ENCODE data around the gene FGFBP2. TPM values are rescaled to one million over a fixed set of nuclear protein-coding genes. Genes with fewer than 3 reads are reported as not detected.
A peak's percentile ranks its signal among the peaks of the same experiment; 100 is the strongest.

The FGFBP2 gene
- total and polyA plus RNA-seq, 2 experiments from 2014 or later: 0.18 to 0.56 TPM

- no peaks in the 10 kb centered on the region for H3F3A ChIP-seq (replicated peaks; ENCODE audit: low read depth)
- H3K9me3 Mint-ChIP-seq: peaks cover 16% of the 10 kb centered on the region
- no peaks in the 10 kb centered on the region for H3K27me3 Mint-ChIP-seq (ENCODE audit: insufficient read depth, low read depth, poor library complexity)
- H3K27me3 ChIP-seq (ENCODE audit: insufficient read depth): no peaks in the 10 kb centered on the region
- no peak overlapping the region for H3K27ac Mint-ChIP-seq
- DNase-seq (ENCODE audit: low spot score) (no peak), ATAC-seq (no peak)
- no peak overlapping the region for H3K4me3 Mint-ChIP-seq
- H3K4me3 ChIP-seq: no peak overlapping the region
- peaks cover 41% of the 10 kb centered on the region for H3K36me3 Mint-ChIP-seq (ENCODE audit: low read depth)
- no peaks in the 10 kb centered on the region; the same call in 1 of the 2 replicates for H4K20me1 ChIP-seq (replicated peaks; ENCODE audit: insufficient read depth)
- H3K4me2 ChIP-seq: no peak overlapping the region
- H3K36me3 ChIP-seq (ENCODE audit: insufficient read depth): peaks cover 5% of the 10 kb centered on the region; the same call in 1 of the 2 replicates
- H3K9me2 ChIP-seq (ENCODE audit: insufficient read depth): no peaks in the 10 kb centered on the region
- no peaks in the 10 kb centered on the region for H3K4me1 ChIP-seq (ENCODE audit: insufficient read depth)
- TF ChIP-seq ETS1 (IDR thresholded peaks at IDR 0.05) (no peak), CREB1 (CRISPR knock-in tag; IDR thresholded peaks at IDR 0.05; ENCODE audit: low read depth) (no peak), EZH2phosphoT487 (IDR thresholded peaks at IDR 0.05; ENCODE audit: unreplicated experiment) (no peak), NANOG (IDR thresholded peaks at IDR 0.05; ENCODE audit: borderline replicate concordance) (no peak), JUNB (IDR thresholded peaks at IDR 0.05; ENCODE audit: unreplicated experiment) (no peak)
- no peak overlapping the region for H2AFZ ChIP-seq
- peaks cover 3% of the 10 kb centered on the region; the same call in 2 of the 3 replicates for H3K4me1 Mint-ChIP-seq
- H3K27ac ChIP-seq (ENCODE audit: low read depth): no peak overlapping the region
- H3K79me2 ChIP-seq (replicated peaks; ENCODE audit: insufficient read depth): no peaks in the 10 kb centered on the region
These were observed 5.8 kb upstream of the FGFBP2 start for GRCh38 chr4:15968551-15969300.

GRCh38 chr4:15965325-15965724, 2.4 kb upstream of the FGFBP2 start:
- H3K27me3 Mint-ChIP-seq (ENCODE audit: insufficient read depth, low read depth, poor library complexity): no peaks in the 10 kb centered on the region
- H3K79me2 ChIP-seq (replicated peaks; ENCODE audit: insufficient read depth): no peaks in the 10 kb centered on the region
- H3K9me2 ChIP-seq (ENCODE audit: insufficient read depth): no peaks in the 10 kb centered on the region
- no peak for DNase-seq (ENCODE audit: low spot score)
- no peaks in the 10 kb centered on the region; the same call in 1 of the 2 replicates for H3K36me3 ChIP-seq (ENCODE audit: insufficient read depth)
- H4K20me1 ChIP-seq (replicated peaks; ENCODE audit: insufficient read depth): no peaks in the 10 kb centered on the region
- H3K27ac ChIP-seq (ENCODE audit: low read depth): no peak overlapping the region
- no peak for TF ChIP-seq STAT1 (IDR thresholded peaks at IDR 0.05; ENCODE audit: unreplicated experiment)
- TF ChIP-seq POLR2AphosphoS5 (IDR thresholded peaks at IDR 0.05; ENCODE audit: low read depth): no peak
- H3K27me3 ChIP-seq (ENCODE audit: insufficient read depth): no peaks in the 10 kb centered on the region
- peaks cover 31% of the 10 kb centered on the region for H3K36me3 Mint-ChIP-seq (ENCODE audit: low read depth)
- H3F3A ChIP-seq (replicated peaks; ENCODE audit: low read depth): 0 out of 2 replicates have a peak, but pooled peaks cover 3% of the 10 kb centered on the region
- no peak overlapping the region for H3K27ac Mint-ChIP-seq
- H3K4me3 Mint-ChIP-seq: no peak overlapping the region
- no peak overlapping the region for H3K4me3 ChIP-seq
- no peaks in the 10 kb centered on the region; the same call in 1 of the 2 replicates for H3K4me1 ChIP-seq (ENCODE audit: insufficient read depth)
- ATAC-seq: no peak
- H2AFZ ChIP-seq: no peak overlapping the region
- peaks cover 16% of the 10 kb centered on the region for H3K9me3 Mint-ChIP-seq
- peaks cover 6% of the 10 kb centered on the region; the same call in 2 of the 3 replicates for H3K4me1 Mint-ChIP-seq
- no peak overlapping the region for H3K4me2 ChIP-seq

- H3K4me2 ChIP-seq: no peak overlapping the region
- peaks cover 29% of the 10 kb centered on the region for H3K36me3 Mint-ChIP-seq (ENCODE audit: low read depth)
- no peaks in the 10 kb centered on the region for H3K27me3 Mint-ChIP-seq (ENCODE audit: insufficient read depth, low read depth, poor library complexity)
- ATAC-seq (peak; percentile 64), DNase-seq (ENCODE audit: low spot score) (peak; percentile 57)
- H3K27ac Mint-ChIP-seq: no peak overlapping the region
- no peak overlapping the region for H3K4me3 Mint-ChIP-seq
- H3K9me2 ChIP-seq (ENCODE audit: insufficient read depth): no peaks in the 10 kb centered on the region
- 0 out of 2 replicates have a peak, but pooled peaks cover 3% of the 10 kb centered on the region for H3F3A ChIP-seq (replicated peaks; ENCODE audit: low read depth)
- H3K9me3 Mint-ChIP-seq: peaks cover 16% of the 10 kb centered on the region
- H3K79me2 ChIP-seq (replicated peaks; ENCODE audit: insufficient read depth): no peaks in the 10 kb centered on the region
- H3K27me3 ChIP-seq (ENCODE audit: insufficient read depth): no peaks in the 10 kb centered on the region
- no peaks in the 10 kb centered on the region; the same call in 1 of the 2 replicates for H3K4me1 ChIP-seq (ENCODE audit: insufficient read depth)
- H3K27ac ChIP-seq (ENCODE audit: low read depth): no peak overlapping the region
- H3K4me1 Mint-ChIP-seq: peaks cover 6% of the 10 kb centered on the region; the same call in 2 of the 3 replicates
- H2AFZ ChIP-seq: no peak overlapping the region
- no peaks in the 10 kb centered on the region; the same call in 1 of the 2 replicates for H3K36me3 ChIP-seq (ENCODE audit: insufficient read depth)
- no peaks in the 10 kb centered on the region for H4K20me1 ChIP-seq (replicated peaks; ENCODE audit: insufficient read depth)
- no peak overlapping the region for H3K4me3 ChIP-seq
- TF ChIP-seq NANOG (IDR thresholded peaks at IDR 0.05; ENCODE audit: borderline replicate concordance) (no peak), EZH2 (IDR thresholded peaks at IDR 0.05; ENCODE audit: low read depth, unreplicated experiment) (no peak), ZNF462 (CRISPR knock-in tag; IDR thresholded peaks at IDR 0.05) (peak; percentile 63)
These were observed 1.2 kb upstream of the FGFBP2 start for GRCh38 chr4:15964159-15964558.
